ENCODE results near the gene PLXDC2. TPM values are rescaled to one million over a fixed set of nuclear protein-coding genes. Genes with fewer than 3 reads are reported as not detected.

PLXDC2 gene
- total RNA-seq, 1 donor from 2014 or later = 73.1 TPM

- no peak for DNase-seq (ENCODE audit: low spot score)
- Mint-ChIP-seq H3K27ac (ENCODE audit: unreplicated experiment) (no peak overlapping the region), H3K36me3 (ENCODE audit: low read depth, unreplicated experiment) (peaks cover 3% of the 10 kb centered on the region), H3K4me3 (ENCODE audit: unreplicated experiment) (no peak overlapping the region), H3K9me3 (ENCODE audit: unreplicated experiment) (no peaks in the 10 kb centered on the region), H3K4me1 (ENCODE audit: unreplicated experiment) (peaks cover 2% of the 10 kb centered on the region), H3K27me3 (ENCODE audit: unreplicated experiment) (no peaks in the 10 kb centered on the region)
- no peak for TF ChIP-seq CTCF (IDR thresholded peaks at IDR 0.05; ENCODE audit: unreplicated experiment)
Observed at GRCh38 chr10:20215547-20216152, 399.4 kb downstream of the PLXDC2 start.

- Mint-ChIP-seq H3K4me3 (ENCODE audit: unreplicated experiment) (no peak overlapping the region), H3K27ac (ENCODE audit: unreplicated experiment) (no peak overlapping the region), H3K4me1 (ENCODE audit: unreplicated experiment) (peaks cover 5% of the 10 kb centered on the region), H3K9me3 (ENCODE audit: unreplicated experiment) (no peaks in the 10 kb centered on the region), H3K36me3 (ENCODE audit: low read depth, unreplicated experiment) (no peaks in the 10 kb centered on the region), H3K27me3 (ENCODE audit: unreplicated experiment) (no peaks in the 10 kb centered on the region)
- TF ChIP-seq CTCF (IDR thresholded peaks at IDR 0.05; ENCODE audit: unreplicated experiment) = no peak
- DNase-seq (ENCODE audit: low spot score) = no peak
Observed at GRCh38 chr10:20221356-20221755, 405.1 kb downstream of the PLXDC2 start.

DNA sequence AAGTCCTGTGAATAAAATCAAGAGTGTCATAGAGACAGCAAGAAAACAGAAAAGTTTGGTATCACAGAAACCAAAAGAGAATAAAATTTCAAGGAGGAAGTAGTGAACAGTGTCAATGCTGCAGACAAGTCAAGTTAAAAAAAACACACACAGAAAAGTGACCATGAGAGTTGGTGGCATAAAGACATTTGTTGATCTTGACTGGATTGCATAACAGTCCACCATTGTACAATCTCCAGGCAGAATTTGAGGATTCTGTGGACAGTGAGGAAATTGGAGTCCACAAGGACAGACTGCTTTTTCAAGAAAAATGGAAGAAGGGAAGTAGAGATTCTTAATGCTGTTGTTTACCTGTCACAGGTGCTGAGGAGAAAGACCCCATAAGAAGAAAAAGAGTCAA, 412.5 kb downstream of the PLXDC2 start:
- Mint-ChIP-seq H3K4me3 (ENCODE audit: unreplicated experiment) (no peak overlapping the region), H3K36me3 (ENCODE audit: low read depth, unreplicated experiment) (peaks cover 20% of the 10 kb centered on the region), H3K27me3 (ENCODE audit: unreplicated experiment) (no peaks in the 10 kb centered on the region), H3K27ac (ENCODE audit: unreplicated experiment) (no peak overlapping the region), H3K9me3 (ENCODE audit: unreplicated experiment) (no peaks in the 10 kb centered on the region), H3K4me1 (ENCODE audit: unreplicated experiment) (no peaks in the 10 kb centered on the region)
- DNase-seq (ENCODE audit: low spot score) = no peak
- TF ChIP-seq CTCF (IDR thresholded peaks at IDR 0.05; ENCODE audit: unreplicated experiment) = no peak

DNA sequence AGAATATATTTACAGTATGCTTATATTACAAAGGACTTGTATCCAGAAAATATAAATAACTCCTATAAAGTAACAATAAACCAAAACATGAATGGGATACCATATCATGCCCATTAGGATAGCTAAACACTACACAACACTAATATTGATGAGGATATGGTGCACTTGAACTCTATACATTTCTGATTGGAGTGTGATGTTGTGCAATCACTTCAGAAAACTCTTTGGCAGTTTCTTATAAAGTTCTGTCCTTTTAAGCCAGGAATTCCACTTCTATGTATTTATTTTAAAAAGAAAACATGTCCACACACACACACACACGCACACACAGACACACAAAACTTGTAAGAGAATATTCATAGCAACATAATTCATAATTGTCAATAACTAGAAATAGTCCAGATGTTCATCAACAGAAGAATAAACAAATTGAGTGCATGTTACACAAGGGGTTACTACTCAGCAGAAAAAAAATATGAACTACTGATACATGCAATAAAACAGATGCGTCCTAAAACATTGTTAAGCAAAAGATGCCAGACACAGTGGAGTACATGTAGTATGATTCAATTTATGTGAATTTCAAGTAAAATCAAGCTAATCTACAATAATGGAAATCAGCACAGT, 416.0 kb downstream of the PLXDC2 start:
- Mint-ChIP-seq H3K27me3 (ENCODE audit: unreplicated experiment) (no peaks in the 10 kb centered on the region), H3K36me3 (ENCODE audit: low read depth, unreplicated experiment) (peaks cover 17% of the 10 kb centered on the region), H3K4me3 (ENCODE audit: unreplicated experiment) (no peak overlapping the region), H3K9me3 (ENCODE audit: unreplicated experiment) (no peaks in the 10 kb centered on the region), H3K27ac (ENCODE audit: unreplicated experiment) (no peak overlapping the region), H3K4me1 (ENCODE audit: unreplicated experiment) (no peaks in the 10 kb centered on the region)
- DNase-seq (ENCODE audit: low spot score) = no peak
- no peak for TF ChIP-seq CTCF (IDR thresholded peaks at IDR 0.05; ENCODE audit: unreplicated experiment)

GRCh38 chr10:20233423-20233822, 417.2 kb downstream of the PLXDC2 start:
- Mint-ChIP-seq H3K9me3 (ENCODE audit: unreplicated experiment) (no peaks in the 10 kb centered on the region), H3K4me1 (ENCODE audit: unreplicated experiment) (no peaks in the 10 kb centered on the region)

More at GRCh38 chr10:20233423-20233822, 417.2 kb downstream of the PLXDC2 start:
- Mint-ChIP-seq H3K27ac (ENCODE audit: unreplicated experiment) (no peak overlapping the region), H3K27me3 (ENCODE audit: unreplicated experiment) (no peaks in the 10 kb centered on the region), H3K4me3 (ENCODE audit: unreplicated experiment) (no peak overlapping the region), H3K36me3 (ENCODE audit: low read depth, unreplicated experiment) (peaks cover 7% of the 10 kb centered on the region)
- DNase-seq (ENCODE audit: low spot score) = no peak
- TF ChIP-seq CTCF (IDR thresholded peaks at IDR 0.05; ENCODE audit: unreplicated experiment) = no peak

All from endothelial cell (in vitro differentiated cells).